Stimulated activated CD4-positive, alpha-beta T cell treated with anti-CD3 and anti-CD28 coated beads, Interleukin-2, amount 100 ng/mL, for 24 hours (primary cell): ENCODE results near the gene HNRNPAB.

ENCODE experiments used
- DNase-seq, 2 donors: peaks; one replicate each; pipeline ENCODE4 v3.0.0-alpha.2; 2020

Gene HNRNPAB

DNA sequence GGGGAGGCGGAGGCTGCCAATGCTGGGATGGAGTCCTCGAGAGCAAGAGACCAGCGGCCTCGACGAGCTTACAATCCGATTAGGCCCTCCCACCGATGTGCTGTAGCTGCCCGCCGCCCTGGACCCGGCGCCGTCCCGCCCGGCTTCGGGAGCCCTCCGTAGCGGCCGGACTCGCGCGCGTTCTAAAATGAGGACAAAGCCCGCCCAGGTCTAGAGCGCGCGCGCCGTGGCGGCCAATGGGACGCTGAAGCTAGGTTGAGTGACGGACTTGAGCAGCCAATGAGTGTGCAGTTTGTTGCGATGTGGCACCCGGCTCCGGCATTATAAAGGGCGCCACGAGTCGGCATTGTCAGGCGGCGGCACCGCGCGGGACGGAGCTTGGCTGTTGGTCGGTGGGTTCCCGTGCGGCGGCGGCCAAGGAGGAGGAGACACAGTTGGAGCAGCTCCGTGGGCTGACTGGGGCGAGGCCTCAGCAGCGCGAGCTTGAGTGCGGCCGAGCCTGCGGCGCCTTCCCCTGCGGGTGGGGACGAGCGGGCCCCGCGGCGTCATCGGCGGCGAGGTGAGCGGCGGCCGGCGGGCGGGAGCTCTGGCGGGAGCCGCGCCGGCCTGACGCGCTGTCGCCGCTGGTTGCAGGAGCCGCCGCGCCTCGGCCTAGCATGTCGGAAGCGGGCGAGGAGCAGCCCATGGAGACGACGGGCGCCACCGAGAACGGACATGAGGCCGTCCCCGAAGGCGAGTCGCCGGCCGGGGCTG lies at the start of gene HNRNPAB:
TSS of gene HNRNPAB (plus strand) at position 352 of the 753 bp plus-strand sequence. CDS start at position 657, 305 bp downstream.
- DNase-seq: peak; percentile 95 to 96

DNA sequence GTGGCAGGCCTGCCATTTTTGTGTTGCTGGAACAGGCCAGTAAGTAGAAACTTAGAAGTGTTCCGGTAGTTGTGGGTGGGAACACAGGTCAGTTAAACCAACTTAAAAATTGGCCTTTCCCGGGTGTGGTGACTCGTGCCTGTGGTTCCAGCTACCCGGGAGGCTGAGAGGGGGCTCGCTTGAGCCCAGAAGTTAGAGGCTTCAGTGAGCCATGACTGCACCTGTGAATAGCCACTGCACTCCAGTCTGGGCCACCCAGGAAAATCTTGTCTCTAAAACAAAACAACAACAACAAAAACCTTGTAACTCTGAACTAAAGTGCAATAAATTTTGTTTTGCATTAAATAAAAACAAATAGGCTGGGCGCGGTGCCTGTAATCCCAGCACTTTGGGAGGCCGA lies 49.3 kb upstream of the HNRNPAB start:
- no peak for DNase-seq

DNA sequence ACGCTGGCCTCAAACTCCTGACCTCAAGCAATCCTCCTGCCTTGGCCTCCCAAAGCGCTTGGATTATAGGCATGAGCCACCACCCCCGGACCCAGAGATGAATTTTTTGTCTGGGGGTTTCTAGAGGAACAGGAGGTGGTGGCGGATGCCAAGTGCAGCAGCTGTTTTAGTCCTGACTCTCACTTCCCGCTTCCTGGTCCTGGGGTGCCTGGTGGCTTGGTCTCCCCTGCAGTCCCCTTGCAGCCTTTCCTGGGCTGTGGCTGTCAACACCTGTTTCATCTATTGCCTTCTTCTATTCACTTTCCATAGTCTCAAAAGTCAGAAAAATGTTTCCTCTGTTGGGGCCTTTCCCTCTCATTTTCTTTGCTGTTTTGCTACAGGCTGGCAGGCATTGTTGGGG lies 44.2 kb upstream of the HNRNPAB start:
- DNase-seq: no peak

DNA sequence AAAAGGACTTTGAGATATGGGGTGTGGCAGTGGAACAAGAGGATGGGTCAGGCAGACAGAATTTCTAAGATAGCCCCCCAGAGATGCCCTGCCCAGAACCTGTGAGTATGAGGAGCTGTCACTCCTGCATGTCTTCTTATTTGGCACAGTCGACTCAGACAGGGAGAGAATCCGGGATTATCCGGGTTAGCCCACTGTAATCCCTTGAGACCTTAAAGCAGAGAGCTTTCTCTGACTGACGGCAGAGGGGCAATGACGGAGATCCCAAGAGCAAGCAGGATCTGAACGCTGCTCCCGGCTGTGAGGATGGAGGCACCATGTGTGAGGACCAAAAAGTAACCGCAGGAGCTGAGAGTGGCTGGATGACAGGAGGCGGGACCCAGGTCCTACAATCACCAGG lies 41.9 kb upstream of the HNRNPAB start:
- no peak for DNase-seq

DNA sequence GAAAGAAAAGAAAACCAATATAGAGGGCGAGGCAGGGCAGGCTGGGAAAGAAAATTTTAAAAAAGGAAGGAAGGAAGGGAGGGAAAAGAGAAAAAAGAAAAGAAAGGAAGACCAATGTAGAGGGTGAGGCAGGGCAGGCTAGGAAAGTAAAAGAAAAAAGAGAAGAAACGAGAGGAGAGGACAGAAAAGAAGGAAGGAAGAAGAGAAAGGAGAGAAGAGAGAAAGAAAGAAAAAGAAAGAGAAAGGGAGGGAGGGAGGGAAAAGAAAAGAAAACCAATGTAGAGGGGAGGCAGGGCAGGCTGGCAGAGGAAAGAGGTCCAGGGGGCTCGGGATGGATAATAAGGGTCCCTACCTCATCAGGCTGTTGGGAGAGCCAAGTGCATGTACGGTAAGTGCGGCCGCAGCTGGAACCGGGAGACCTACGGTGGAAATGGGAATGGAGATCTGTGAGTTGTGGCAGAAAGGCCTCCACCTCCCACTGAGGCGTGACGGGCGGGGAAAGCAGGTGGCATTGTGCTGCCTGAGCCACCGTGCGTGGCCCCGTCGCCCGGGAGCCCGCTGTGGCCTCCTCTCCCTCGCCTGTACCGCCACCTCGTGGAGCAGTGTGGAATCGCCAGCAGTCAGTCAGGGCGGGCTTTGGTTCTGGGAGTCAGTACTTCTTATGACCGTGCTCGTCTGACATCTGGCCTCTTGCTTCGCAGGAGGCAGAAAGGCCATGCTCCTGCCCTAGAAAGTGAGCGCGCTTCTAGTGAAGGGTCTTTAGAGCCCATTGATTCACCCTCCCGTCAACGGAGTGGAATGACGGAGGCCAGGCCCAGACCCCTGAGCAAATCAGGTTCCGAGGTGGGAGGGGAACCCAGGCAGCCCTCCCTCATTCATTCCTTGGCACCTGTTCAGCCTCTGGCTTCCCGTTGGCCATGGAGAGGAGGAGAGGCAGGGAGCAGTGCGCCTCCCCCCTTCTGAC lies 40.3 kb upstream of the HNRNPAB start:
- DNase-seq: peak; percentile 95 to 96

DNA sequence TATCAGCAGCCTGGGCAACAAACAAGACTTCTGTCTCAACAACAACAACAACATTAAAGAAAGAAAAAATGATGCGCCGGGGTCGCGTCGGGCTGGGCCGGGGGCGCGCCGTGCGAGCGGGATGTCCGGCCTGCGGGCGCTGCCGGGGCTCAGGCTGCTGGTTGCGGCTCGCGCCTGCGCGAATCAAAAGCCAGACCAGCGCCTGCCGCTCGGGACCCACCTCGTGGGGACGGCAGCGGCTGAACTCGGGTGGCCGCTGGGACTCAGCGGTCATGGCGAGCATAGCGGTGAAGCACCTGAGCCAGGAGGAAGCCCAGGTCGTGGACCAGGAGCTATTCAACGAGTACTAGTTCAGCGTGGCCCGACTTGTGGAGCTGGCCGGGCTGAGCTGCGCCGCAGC lies 38.8 kb upstream of the HNRNPAB start:
- no peak for DNase-seq

DNA sequence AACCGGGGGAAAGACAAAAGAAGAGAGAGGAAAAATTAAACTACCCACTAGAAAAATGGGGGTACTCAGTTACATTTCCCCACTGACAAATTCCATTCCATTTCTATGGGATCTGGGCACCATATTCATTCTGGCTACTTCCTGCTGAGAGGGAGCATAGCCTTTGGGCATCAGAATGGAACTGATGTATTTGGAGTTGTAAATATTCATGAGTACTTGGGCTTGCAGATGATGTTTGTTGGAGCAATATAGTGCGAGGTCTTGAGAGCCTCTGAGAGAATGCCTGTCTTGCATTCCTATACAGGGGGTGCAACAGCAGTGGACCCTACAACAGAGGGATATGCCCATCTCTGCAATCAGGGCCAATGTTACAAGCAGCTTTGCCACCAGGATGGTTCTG lies 33.9 kb upstream of the HNRNPAB start:
- no peak for DNase-seq

DNA sequence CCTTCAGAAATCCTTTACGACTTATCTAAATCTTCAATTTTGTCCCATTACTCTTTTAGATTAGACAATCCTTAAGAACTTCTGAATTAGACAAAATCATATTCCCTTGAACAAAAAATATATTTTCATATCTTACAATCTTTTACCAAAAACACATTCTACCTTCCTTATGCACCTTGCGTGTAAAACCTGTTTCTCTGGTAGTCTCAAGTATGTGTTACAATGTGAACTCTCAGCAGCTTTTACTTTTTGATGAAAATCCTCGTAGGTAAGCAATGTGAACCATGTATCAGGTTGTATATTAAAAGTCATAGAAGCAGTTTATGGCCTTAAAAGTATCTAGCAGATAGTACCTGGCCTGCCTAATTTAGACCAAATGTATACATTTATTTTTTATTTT lies 29.9 kb upstream of the HNRNPAB start:
- no peak for DNase-seq

DNA sequence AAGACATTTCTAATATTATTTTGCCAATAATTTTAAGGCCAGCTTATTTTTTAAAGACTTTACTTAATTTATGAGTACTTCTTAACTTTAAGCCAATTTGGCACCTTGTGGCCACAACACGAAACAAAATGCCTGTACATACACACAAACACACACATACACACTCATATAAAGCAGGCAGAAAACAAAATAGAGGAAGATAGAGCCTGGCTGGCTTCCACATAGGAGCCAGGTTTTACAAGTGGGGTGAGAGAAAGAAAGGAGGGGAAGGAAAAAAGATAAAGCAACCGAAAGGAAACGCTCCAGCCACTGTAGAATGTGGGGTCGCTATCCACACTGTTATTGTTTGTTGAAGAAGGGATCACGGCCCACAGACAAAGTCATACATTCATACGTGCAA lies 27.5 kb upstream of the HNRNPAB start:
- no peak for DNase-seq

DNA sequence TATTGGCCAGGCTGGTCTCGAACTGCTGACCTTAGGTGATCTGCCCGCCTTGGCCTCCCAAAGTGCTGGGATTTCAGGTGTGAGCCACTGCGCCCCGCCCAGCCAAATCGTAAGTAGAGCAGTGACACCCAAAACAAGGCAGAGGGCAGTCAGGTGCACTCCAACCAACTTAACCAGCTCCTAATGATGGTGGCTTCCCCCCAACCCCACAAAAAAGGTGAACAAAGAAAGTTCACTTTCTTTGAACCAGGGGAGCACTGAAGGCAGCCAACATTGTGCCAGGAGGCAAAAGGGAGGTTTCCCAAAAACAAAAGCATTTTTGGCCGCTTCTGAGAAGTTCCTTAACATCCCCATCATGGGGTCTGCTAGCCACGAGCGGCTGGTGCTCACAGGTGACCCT lies 26.8 kb upstream of the HNRNPAB start:
- DNase-seq: no peak

DNA sequence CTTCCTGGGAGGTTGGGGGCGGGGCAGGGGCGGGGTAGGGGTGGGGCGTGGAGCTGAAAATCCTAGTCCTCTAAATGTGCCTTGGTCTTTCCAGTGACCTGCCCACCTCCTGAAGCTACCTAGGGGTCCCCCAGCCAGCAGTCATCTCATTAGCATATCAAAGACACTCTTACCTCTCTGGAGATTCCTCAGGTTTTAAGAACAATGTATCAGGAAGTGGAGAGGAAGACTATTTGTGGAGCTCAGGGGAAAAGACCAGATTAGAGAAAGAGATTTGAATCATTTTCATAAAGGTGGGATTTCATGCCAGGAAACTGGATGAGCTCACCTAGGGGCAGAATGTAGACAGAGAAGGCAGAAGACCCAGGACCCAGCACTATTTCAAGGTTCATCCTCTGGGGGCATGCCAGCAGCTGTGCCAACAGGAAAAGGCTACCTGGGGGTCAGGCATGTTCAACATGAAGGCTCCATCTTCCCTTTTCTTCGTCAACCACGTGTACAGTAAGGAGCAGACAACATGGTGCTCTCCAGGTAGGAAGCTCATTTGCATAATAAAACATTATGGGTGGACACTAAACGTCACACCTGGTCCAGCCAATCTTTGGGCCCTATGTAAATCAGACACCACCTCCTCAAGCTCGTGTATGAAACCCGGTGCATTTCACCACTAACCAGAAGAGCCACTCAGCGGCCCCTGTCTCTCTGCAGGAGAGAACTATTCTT lies 24.0 kb upstream of the HNRNPAB start:
- DNase-seq: no peak

DNA sequence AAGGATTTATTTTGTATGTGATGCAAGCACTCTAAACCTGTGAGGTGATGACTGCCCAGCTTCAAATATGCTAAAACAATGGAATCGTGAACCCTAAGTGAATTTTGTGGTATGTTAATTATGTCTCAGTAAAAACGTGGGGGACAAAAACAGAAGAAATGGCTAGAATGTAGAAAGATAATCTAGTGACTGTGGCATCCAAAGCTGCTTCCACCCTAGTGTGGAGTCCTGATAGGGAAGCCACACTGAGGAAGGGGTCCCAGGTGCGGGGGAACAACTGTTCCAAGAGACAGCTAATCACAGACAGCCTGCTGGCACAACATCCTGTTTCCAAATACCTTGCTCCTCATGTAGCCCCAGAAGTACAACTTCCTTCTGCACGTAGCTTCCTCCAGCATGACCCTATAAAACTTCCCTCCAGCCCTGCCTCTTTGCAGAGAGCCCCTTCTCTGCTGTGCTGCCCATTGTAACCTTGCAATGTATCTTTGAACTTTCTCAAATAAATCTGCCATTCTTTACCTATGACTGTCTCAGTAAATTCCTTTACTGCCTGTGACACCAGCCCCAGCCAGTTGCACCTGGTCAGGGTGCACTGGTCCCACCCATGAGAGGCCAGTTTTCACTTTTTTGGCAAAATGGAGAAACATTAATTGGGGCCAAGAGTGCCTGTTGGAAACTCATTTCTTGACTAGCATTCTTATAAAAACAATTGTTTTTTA lies 22.0 kb upstream of the HNRNPAB start:
- DNase-seq: no peak

DNA sequence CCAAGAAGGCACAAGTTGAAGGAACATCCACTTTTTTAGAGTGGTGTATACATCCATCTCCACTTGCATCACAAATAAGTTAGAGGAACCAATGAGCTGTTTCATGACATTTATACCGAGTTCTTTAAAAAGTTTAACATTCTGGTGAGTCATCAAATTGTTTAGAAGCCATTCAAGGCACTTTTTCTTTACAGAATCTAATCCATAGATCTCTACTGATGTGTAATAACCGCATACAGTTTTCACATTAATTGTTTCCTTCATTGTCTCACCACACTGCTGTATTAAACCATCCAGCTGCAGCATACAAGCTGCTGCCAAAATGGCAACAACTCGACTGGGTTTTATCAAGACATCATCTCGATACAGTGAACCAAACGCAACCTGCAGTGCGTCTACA lies 17.9 kb upstream of the HNRNPAB start:
- no peak for DNase-seq

DNA sequence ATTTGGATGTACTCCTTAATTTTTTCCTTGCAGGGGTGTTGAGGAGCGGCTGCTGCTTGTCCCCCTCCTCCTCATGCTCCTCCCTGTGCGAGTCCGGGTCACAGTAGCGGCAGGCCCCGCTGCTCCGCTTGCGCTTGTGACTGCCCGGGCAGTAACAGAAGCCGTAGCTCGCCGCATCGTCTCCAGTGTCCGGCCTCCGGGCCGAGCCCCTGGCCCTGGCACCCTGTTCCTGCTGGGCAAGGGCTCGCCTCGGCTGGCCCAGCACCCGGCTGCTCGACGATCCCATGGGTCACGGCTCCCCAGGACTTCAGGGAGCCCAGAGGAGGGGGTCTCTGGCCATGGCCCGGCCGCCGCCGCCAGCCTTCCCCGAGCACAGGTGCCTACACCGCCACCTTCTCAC lies 17.3 kb upstream of the HNRNPAB start, which contains the start of gene GMCL2:
TSS of gene GMCL2 (minus strand) at position 358 of the 400 bp plus-strand sequence. CDS start at position 286, 72 bp downstream.
- no peak for DNase-seq

DNA sequence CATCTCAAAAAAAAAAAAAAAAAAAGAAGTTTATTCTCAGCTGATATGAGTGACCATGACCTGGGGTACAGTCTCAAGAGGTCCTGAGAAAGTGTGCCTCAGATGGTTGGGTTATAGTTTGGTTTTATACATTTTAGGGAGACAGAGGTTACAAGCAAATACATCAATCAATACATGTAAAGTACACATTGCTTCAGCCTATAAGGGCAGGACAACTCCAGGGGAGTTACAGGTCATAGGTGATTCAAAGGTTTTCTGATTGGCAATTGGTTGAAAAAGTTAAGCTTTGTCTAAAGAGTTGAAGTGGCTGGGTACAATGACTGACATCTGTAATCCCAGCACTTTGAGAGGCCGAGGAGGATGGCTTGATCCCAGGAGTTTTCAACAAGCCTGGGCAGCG lies 14.9 kb upstream of the HNRNPAB start:
- no peak for DNase-seq

DNA sequence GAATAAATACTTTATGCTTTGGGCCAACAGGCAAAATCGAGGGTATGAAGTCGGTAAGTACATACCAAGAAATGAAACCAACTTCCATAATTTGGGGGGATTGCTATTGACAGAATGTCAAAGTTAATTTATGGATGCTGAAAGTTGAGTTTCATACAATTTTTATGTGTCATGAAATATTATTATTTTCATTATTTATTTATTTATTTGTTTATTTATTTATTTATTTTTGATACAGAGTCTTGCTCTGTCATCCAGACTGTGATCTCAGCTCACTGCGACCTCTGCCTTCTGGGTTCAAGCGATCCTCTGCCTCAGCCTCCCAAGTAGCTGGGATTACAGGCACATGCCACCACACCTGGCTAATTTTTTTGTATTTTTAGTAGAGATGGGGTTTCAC lies 12.7 kb upstream of the HNRNPAB start:
- no peak for DNase-seq

DNA sequence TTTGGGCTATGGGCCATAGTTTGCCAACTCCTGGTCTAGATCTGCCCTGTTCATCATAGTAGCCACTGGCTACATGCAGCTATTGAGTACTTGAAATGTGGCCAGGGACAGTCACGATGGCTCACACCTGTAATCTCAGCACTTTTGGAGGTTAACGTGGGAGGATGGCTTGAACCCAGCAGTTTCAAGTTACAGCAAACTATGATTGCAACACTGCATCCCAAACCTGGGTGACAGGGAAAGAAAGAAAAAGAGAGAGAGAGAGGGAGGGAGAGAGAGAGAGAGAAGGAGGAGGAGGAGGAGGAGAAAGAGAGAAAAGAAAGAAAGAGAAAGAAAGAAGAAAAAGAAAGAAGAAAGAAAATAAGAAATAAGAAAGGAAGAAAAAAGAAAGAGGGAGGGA lies 12.1 kb upstream of the HNRNPAB start:
- DNase-seq: no peak

DNA sequence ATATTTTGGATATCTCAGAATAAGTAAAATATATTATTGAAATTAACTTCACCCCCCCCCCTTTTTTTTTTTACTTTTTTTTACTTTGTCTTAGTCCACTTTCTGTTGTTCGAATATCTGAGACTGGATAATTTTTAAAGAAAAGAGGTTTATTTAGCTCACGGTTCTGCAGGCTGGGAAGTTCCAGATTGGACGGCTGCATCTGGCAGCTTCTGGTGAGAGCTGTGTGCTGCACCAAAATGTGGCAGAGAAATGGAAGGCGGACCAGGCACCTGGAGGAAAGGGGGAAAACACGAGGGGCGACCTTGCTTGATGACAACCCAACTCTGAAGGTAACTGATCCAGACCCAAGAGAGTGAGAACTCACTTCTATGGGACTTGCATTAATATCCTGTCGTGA lies 11.5 kb upstream of the HNRNPAB start:
- no peak for DNase-seq

DNA sequence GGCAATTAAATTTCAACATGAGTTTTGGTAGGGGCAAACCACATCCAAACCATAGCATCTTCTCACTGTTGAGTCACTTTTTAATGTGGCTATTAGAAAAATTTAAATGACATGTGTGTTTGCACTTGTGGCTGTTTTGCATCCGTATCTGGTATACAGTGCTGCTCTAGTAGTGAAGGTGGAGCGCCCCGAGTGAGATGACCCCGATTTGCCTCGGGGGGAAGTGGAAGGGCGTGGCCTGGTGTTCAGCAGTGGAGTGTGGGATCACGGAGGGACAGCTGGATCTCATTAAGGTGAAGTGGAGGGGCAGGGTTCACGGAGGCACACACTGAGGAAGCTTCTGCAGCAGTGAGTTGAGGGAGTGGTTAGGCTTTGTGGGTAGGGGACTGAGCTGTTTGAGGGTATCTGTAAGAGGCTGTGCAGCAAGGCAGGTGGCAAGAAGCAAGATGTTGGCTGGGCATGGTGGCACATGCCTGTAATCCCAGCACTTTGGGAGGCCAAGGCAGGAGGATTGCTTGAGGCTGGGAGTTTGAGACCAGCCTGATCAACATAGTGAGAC lies 11.0 kb upstream of the HNRNPAB start:
- no peak for DNase-seq

DNA sequence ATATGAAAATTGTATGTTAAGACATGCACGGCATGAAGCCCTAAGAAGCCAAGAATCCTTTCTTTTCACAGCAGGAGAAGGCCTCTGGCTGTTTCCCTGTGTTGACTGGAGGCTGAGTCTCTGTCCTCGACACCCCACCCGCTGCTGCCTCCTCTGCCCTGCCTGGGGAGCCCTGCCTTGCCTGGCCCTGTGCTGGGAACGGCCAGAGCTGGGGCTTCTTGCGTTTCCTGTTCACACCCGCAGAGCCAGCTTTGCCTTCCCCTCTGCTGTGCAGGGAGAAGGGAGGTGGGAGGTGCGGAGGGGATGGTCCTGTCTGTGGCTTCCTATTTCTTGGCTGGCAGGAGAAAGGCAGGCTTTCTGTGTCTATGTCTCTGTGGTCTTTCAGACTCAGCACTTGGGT lies 10.3 kb upstream of the HNRNPAB start:
- no peak for DNase-seq

DNA sequence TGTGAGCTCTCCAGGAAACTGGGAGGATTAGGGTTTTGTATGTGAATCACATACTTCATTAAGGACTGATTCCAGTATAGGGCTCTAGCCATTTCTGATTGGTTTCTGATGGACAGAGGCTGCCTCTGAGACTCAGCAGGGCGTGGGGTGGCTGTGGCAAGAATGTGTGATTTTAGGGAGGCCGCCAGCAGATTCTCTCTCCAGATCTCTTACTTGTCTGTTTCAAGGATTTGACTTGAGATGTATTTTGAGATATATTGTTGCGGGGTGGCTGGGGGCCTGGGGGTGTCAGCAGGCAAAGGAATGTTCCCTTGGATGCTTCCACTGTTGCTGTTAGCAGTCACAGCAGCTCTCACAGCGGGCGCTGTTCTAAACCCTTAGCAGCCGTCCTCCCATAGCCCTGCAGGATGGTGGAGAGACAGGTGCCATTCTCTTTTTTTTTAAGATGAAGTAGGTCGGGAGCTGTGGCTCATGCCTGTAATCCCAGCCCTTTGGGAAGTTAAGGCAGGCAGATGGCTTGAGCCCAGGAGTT lies 8.0 kb upstream of the HNRNPAB start:
- DNase-seq: no peak

DNA sequence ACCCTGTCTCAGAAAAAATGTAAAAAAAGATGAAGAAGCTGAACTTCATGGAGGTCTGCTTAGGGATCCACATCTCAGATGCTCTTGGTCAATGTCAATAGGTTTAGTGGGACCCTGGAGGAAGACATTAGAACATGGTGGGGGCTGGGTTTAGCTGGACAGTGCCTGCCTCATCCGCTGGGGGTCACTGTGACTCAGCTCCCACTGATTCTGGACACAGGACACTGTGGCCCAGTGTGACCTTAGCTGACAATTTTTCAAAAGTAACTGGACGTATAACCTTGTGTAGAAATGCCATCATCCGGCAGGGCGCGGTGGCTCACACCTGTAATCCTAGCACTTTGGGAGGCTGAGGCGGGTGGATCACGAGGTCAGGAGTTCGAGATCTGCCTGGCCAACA lies 7.3 kb upstream of the HNRNPAB start:
- DNase-seq: no peak
